Iris pigment epithelial cell (primary cell): ENCODE data around the gene TERT.

Source experiments
- DNase-seq: peaks from one replicate; pipeline ENCODE4 v3.0.0-alpha.2; 2011; ENCODE audit warnings: low read depth

TERT gene

GRCh38 chr5:1206521-1207412, 88.1 kb downstream of the TERT start:
- no peak for DNase-seq

- no peak for DNase-seq
Observed at GRCh38 chr5:1205255-1206180, 89.3 kb downstream of the TERT start.

- peak; percentile 38 for DNase-seq
Observed at GRCh38 chr5:1204693-1205242, 90.1 kb downstream of the TERT start.

GRCh38 chr5:1203968-1204692, 90.7 kb downstream of the TERT start:
- no peak for DNase-seq

GRCh38 chr5:1203311-1203967, 91.4 kb downstream of the TERT start:
- no peak for DNase-seq
